Endothelial cell of umbilical vein (primary cell): ENCODE measurements around the gene PTAFR. TPM values are rescaled to one million over a fixed set of nuclear protein-coding genes. Genes with fewer than 3 reads are reported as not detected.

Experiments
- BruUV-seq: library from RNA; stranded (reverse); fragments of 400-500 nt; replicated peaks from 2 replicates; lab custom pipeline; 2021; lab: Mats Ljungman, UMichigan
- CTCF ChIA-PET: fragments of 300-600, 350-600 bp; sonication (Branson Sonifier 250); formaldehyde crosslinking; loops from one replicate; lab custom pipeline; 2021; ENCODE audit warnings: antibody characterized with exemption, inconsistent platforms; lab: Charles Lee
- POLR2A ChIA-PET: fragments of 300-600, 350-600 bp; sonication (Branson Sonifier 250); formaldehyde crosslinking; loops from one replicate; lab custom pipeline; 2021; ENCODE audit warnings: antibody characterized with exemption, inconsistent platforms; lab: Charles Lee
- DNase-seq: peaks from one replicate; pipeline ENCODE4 v3.0.0-alpha.2; 2011; ENCODE audit warnings: low read depth, low spot score
- FAIRE-seq: peaks from 2 replicates; lab custom pipeline; 2011; peaks lifted over from hg19 to GRCh38; lab: Jason Lieb, UNC
- H2AFZ ChIP-seq: 2 replicates; pipeline ENCODE4 v1.6.0; 2012; ENCODE audit warnings: low read depth, low read length, control low read depth, inconsistent platforms
- H3K27ac ChIP-seq: 2 replicates; pipeline ENCODE4 v1.5.1; 2011; ENCODE audit warnings: low read depth, mild to moderate bottlenecking, control low read depth, low read length, moderate library complexity; ENCODE audit not compliant: insufficient read depth
- H3K27me3 ChIP-seq, 2 experiments: 2 replicates each; pipeline versions ENCODE4 v1.6.0 to v1.6.1; 2011; ENCODE audit warnings: low read length in 2 of 2, mixed read lengths in 1 of 2; ENCODE audit not compliant: control insufficient read depth in 2 of 2, insufficient read depth in 2 of 2
- H3K36me3 ChIP-seq, 2 experiments: 2 replicates in 1 of 2; 3 replicates in 1 of 2; pipeline ENCODE4 v1.5.1; 2011; ENCODE audit warnings: low read length in 2 of 2, mild to moderate bottlenecking in 1 of 2, moderate library complexity in 1 of 2; ENCODE audit not compliant: control insufficient read depth in 2 of 2, insufficient read depth in 2 of 2; ENCODE audit errors: extremely low read depth in 1 of 2
- H3K4me1 ChIP-seq: 3 replicates; pipeline ENCODE4 v1.5.1; 2011; ENCODE audit warnings: mild to moderate bottlenecking, low read length; ENCODE audit not compliant: control insufficient read depth, insufficient read depth; ENCODE audit errors: extremely low read depth
- H3K4me2 ChIP-seq: 2 replicates; pipeline ENCODE4 v1.6.1; 2011; ENCODE audit warnings: low read length, control low read depth, mixed read lengths; ENCODE audit not compliant: insufficient read depth
- H3K4me3 ChIP-seq, 3 experiments: fragments of 200-600 bp in 1 of 3; sonication (generic), shearing (Covaris generic) in 1 of 3; replicated peaks in 1 of 3; 2 replicates each; pipeline ENCODE4 v1.5.1; 2011 to 2016; ENCODE audit warnings: control low read depth in 3 of 3, low read length in 3 of 3, mild to moderate bottlenecking in 2 of 3, inconsistent platforms in 1 of 3, low read depth in 1 of 3, moderate library complexity in 1 of 3; ENCODE audit not compliant: insufficient read depth in 1 of 3
- H3K79me2 ChIP-seq: 2 replicates; pipeline ENCODE4 v1.6.0; 2012; ENCODE audit warnings: low read length, inconsistent platforms; ENCODE audit not compliant: control insufficient read depth, insufficient read depth
- H3K9ac ChIP-seq: replicated peaks from 2 replicates; pipeline ENCODE3; 2011; ENCODE audit warnings: low read length, control low read depth; ENCODE audit not compliant: insufficient read depth; ENCODE audit errors: extremely low read depth
- H3K9me1 ChIP-seq: replicated peaks from 3 replicates; pipeline ENCODE4 v1.6.0; 2011; ENCODE audit warnings: mild to moderate bottlenecking, low read length; ENCODE audit not compliant: control insufficient read depth, insufficient read depth; ENCODE audit errors: extremely low read depth
- H3K9me3 ChIP-seq: replicated peaks from 2 replicates; pipeline ENCODE4 v1.5.1; 2012; ENCODE audit warnings: low read length, inconsistent platforms; ENCODE audit not compliant: control insufficient read depth, insufficient read depth
- H4K20me1 ChIP-seq: replicated peaks from 2 replicates; pipeline ENCODE3; 2011; ENCODE audit warnings: mild to moderate bottlenecking, low read length; ENCODE audit not compliant: control insufficient read depth, insufficient read depth; ENCODE audit errors: extremely low read depth
- EZH2 ChIP-seq: IDR thresholded peaks from 2 replicates; pipeline ENCODE4 v1.6.1; 2012; ENCODE audit warnings: borderline replicate concordance, low read depth, mild to moderate bottlenecking, moderate library complexity, low read length, inconsistent platforms; ENCODE audit not compliant: severe bottlenecking
- FOS ChIP-seq: IDR thresholded peaks from 2 replicates; pipeline ENCODE4 v1.6.1; 2011; ENCODE audit warnings: mild to moderate bottlenecking, low read length, moderate library complexity, borderline replicate concordance; ENCODE audit not compliant: insufficient read depth
- GATA2 ChIP-seq: IDR thresholded peaks from 2 replicates; pipeline ENCODE4 v1.7.0; 2011; ENCODE audit warnings: low read depth, mild to moderate bottlenecking, moderate library complexity, mixed read lengths, low read length; ENCODE audit not compliant: insufficient read length, insufficient read depth
- JUN ChIP-seq: IDR thresholded peaks from 2 replicates; pipeline ENCODE4 v1.6.1; 2011; ENCODE audit warnings: borderline replicate concordance, low read depth; ENCODE audit not compliant: insufficient read length, insufficient read depth
- MYC ChIP-seq: IDR thresholded peaks from one replicate; pipeline ENCODE4 v1.6.1; 2011; ENCODE audit warnings: mild to moderate bottlenecking, low read depth, low read length
- POLR2AphosphoS5 ChIP-seq: IDR thresholded peaks from 2 replicates; pipeline ENCODE4 v1.6.1; 2012; ENCODE audit warnings: low read depth, mild to moderate bottlenecking, control low read depth, low read length, moderate library complexity; ENCODE audit not compliant: insufficient read depth
- dilution Hi-C: fragments of 300-500 bp; cut with MboI; formaldehyde crosslinking; loops from one replicate; pipeline ENCODE4 v1.15.0; 2019; ENCODE audit warnings: low sequenced_read_pairs; ENCODE audit not compliant: extremely low pct_ligation_motif_present
- intact Hi-C: fragments of 100-400 bp; cut with micrococcal nuclease; formaldehyde crosslinking; loops from one replicate; pipeline ENCODE4 v1.10.0; 2022
- polyA plus RNA-seq, 4 experiments: library from polyadenylated mRNA; depleted of rRNA in 3 of 4; stranded (reverse) in 3 of 4; unstranded in 1 of 4; fragments of >200 nt; gene quantifications; 2 replicates each; pipeline versions ENCODE4 v1.2.1 to v1.2.3, GENCODE V29; 2011 to 2012; ENCODE audit warnings: missing spikeins in 1 of 4
- total RNA-seq: library from RNA; stranded (reverse); gene quantifications from 2 replicates; pipeline ENCODE4 v1.2.3, GENCODE V29; 2021
- TF ChIP-seq, protein P1 (sequence below), 2 donors: IDR thresholded peaks; 1 replicate in 1 of 2; 2 replicates in 1 of 2; pipeline ENCODE4 v1.5.1; 2011; ENCODE audit warnings: low read length in 2 of 2, mild to moderate bottlenecking in 2 of 2, moderate library complexity in 2 of 2, control low read depth in 1 of 2, inconsistent platforms in 1 of 2, low read depth in 1 of 2; ENCODE audit not compliant: insufficient read depth in 1 of 2; ENCODE audit errors: extremely low read depth in 1 of 2
- TF ChIP-seq, protein P2 (sequence below): IDR thresholded peaks from 2 replicates; pipeline ENCODE4 v1.6.1; 2011; ENCODE audit not compliant: insufficient read depth, insufficient read length

PTAFR gene
- total and polyA plus RNA-seq, 2 donors (not counting 3 experiments of a cell fraction or from before 2014, with no cell fraction given) = 0.20 to 0.32 TPM

DNA sequence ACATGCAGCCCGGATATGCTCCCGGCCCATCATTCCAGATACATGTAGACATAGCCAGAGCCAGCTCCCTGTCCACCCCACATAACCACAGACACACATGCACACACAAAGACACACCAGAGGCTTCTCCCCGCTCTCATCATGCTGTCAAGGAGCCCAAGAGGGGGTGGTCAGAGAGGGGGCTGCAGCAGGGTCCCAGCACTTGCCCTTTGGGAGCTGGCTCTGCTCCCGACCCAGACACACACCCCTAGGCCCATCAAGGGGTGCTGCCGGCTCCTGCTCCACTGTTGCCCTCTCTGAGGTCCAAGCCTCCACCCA lies 2.6 kb downstream of the PTAFR start:
- ChIA-PET CTCF (no interaction called here), POLR2A (no interaction called here)
- Histone ChIP-seq H3K27me3 (no peaks in the 10 kb centered on the region), H3K79me2 (no peaks in the 10 kb centered on the region), H3K4me1 (no peaks in the 10 kb centered on the region), H3K4me3 (no peak overlapping the region), H4K20me1 (no peaks in the 10 kb centered on the region), H3K4me2 (no peak overlapping the region), H3K9me1 (no peaks in the 10 kb centered on the region), H3K9ac (no peak overlapping the region), H3K9me3 (no peaks in the 10 kb centered on the region), H3K36me3 (no peaks in the 10 kb centered on the region), H3K27ac (no peak overlapping the region), H2AFZ (no peak overlapping the region)
- DNase-seq (no peak), FAIRE-seq (no peak)
- TF ChIP-seq EZH2 (no peak), MYC (no peak), GATA2 (no peak), POLR2AphosphoS5 (no peak), JUN (no peak), FOS (no peak)
- TF ChIP-seq, protein P1, sequence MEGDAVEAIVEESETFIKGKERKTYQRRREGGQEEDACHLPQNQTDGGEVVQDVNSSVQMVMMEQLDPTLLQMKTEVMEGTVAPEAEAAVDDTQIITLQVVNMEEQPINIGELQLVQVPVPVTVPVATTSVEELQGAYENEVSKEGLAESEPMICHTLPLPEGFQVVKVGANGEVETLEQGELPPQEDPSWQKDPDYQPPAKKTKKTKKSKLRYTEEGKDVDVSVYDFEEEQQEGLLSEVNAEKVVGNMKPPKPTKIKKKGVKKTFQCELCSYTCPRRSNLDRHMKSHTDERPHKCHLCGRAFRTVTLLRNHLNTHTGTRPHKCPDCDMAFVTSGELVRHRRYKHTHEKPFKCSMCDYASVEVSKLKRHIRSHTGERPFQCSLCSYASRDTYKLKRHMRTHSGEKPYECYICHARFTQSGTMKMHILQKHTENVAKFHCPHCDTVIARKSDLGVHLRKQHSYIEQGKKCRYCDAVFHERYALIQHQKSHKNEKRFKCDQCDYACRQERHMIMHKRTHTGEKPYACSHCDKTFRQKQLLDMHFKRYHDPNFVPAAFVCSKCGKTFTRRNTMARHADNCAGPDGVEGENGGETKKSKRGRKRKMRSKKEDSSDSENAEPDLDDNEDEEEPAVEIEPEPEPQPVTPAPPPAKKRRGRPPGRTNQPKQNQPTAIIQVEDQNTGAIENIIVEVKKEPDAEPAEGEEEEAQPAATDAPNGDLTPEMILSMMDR (IDR thresholded peaks at IDR 0.05; ENCODE audit: extremely low read depth in 1 of 2, insufficient read depth in 1 of 2, low read depth in 1 of 2, low read length in 2 of 2) = no peak
- TF ChIP-seq, protein P2, sequence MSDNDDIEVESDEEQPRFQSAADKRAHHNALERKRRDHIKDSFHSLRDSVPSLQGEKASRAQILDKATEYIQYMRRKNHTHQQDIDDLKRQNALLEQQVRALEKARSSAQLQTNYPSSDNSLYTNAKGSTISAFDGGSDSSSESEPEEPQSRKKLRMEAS = no peak
- dilution Hi-C loops (no loop called here), intact Hi-C loops (no loop called here)
- no TSS peak for BruUV-seq
